Colonic mucosa (tissue), 4 donors: ENCODE measurements around the gene POLR2B. TPM values are rescaled to one million over a fixed set of nuclear protein-coding genes. Genes with fewer than 3 reads are reported as not detected.
"Not testable (repeated sequence)": the region's sequence is repeated elsewhere in the genome, so short reads cannot be mapped to it uniquely, and the experiment has no call there.

Source experiments
- DNase-seq: peaks from one replicate; pipeline ENCODE4 v3.0.0-alpha.2; 2020
- H3K27ac ChIP-seq: fragments of 200-600 bp; one replicate; pipeline ENCODE4 v1.8.0; 2021
- H3K27me3 ChIP-seq: fragments of 200-600 bp; one replicate; pipeline ENCODE4 v1.8.0; 2021
- H3K36me3 ChIP-seq: fragments of 200-600 bp; one replicate; pipeline ENCODE4 v1.8.0; 2021
- H3K4me1 ChIP-seq: fragments of 200-600 bp; one replicate; pipeline ENCODE4 v1.8.0; 2021; ENCODE audit warnings: mild to moderate bottlenecking
- H3K4me3 ChIP-seq: fragments of 200-600 bp; one replicate; pipeline ENCODE4 v1.8.0; 2021
- H3K9ac ChIP-seq, 2 donors: one replicate each; pipeline ENCODE4 v1.7.0; 2013; ENCODE audit warnings: control low read depth in 2 of 2, low read depth in 2 of 2, low read length in 2 of 2
- H3K9me3 ChIP-seq: fragments of 200-600 bp; one replicate; pipeline ENCODE4 v1.8.0; 2021
- CTCF ChIP-seq: fragments of 200-600 bp; IDR thresholded peaks from one replicate; pipeline ENCODE4 v1.8.0; 2022; ENCODE audit warnings: antibody characterized with exemption, mild to moderate bottlenecking
- intact Hi-C: fragments of 100-400 bp; cut with DNase I; formaldehyde crosslinking; loops from one replicate; pipeline ENCODE4 v1.14.1; 2022
- total RNA-seq, 2 donors: library from RNA; stranded (reverse); fragmentation: NEBNext Ultra II Directional in 1 of 2; extraction: Animal tissue kit (Norgen Biotek cat#: 25700) in 1 of 2; gene quantifications; one replicate each; pipeline ENCODE4 v1.2.1, GENCODE V29; 2021
- donor health status: healthy.
- donor health status: DM: no; HTN: no; CAD: no.
- donor health status: DM: no; HTN: no; CAD: no.

POLR2B gene
- total RNA-seq: 10 to 100 TPM; 70.2 to 79.3 TPM

- peak; percentile 98 for DNase-seq
- H3K9ac ChIP-seq: peak within 1 kb of the TSS; percentile 85 to 99
- peak within 1 kb of the TSS; percentile 95 for H3K27ac ChIP-seq
- peaks cover 11% of the 10 kb centered on the region for H3K4me1 ChIP-seq
- intact Hi-C loops: no loop called here
- H3K9me3 ChIP-seq: no peaks in the 10 kb centered on the region
- no peaks in the 10 kb centered on the region for H3K36me3 ChIP-seq
- no peaks in the 10 kb centered on the region for H3K27me3 ChIP-seq
- TF ChIP-seq CTCF: no peak
- peak within 1 kb of the TSS; percentile 94 for H3K4me3 ChIP-seq
These were observed at the start of gene POLR2B for GRCh38 chr4:56978750-56979303. Gene POLR2B (plus strand): TSS chr4:56978896. CDS start chr4:56978986, 90 bp downstream.

GRCh38 chr4:56930638-56931037 is 48.1 kb upstream of the POLR2B start:
- no peak for TF ChIP-seq CTCF
- H3K27ac ChIP-seq: no peak overlapping the region
- no peak for DNase-seq
- H3K4me1 ChIP-seq: no peaks in the 10 kb centered on the region
- H3K36me3 ChIP-seq: peaks cover 10% of the 10 kb centered on the region
- no peak overlapping the region for H3K9ac ChIP-seq
- H3K27me3 ChIP-seq: no peaks in the 10 kb centered on the region
- H3K9me3 ChIP-seq: no peaks in the 10 kb centered on the region
- no peak overlapping the region for H3K4me3 ChIP-seq
- intact Hi-C loops: no loop called here

GRCh38 chr4:56931924-56932323 is 46.8 kb upstream of the POLR2B start:
- H3K4me1 ChIP-seq: no peaks in the 10 kb centered on the region
- H3K36me3 ChIP-seq: peaks cover 10% of the 10 kb centered on the region

GRCh38 chr4:56937262-56937661 is 41.4 kb upstream of the POLR2B start:
- Histone ChIP-seq H3K27me3 (no peaks in the 10 kb centered on the region), H3K27ac (no peak overlapping the region), H3K9ac (no peak overlapping the region), H3K4me1 (no peaks in the 10 kb centered on the region), H3K4me3 (no peak overlapping the region), H3K9me3 (no peaks in the 10 kb centered on the region), H3K36me3 (no peaks in the 10 kb centered on the region)
- DNase-seq: no peak
- intact Hi-C loops: no loop called here
- no peak for TF ChIP-seq CTCF

More at GRCh38 chr4:56931924-56932323, 46.8 kb upstream of the POLR2B start:
- Histone ChIP-seq H3K4me3 (no peak overlapping the region), H3K9me3 (no peaks in the 10 kb centered on the region), H3K27ac (no peak overlapping the region), H3K27me3 (no peaks in the 10 kb centered on the region), H3K9ac (no peak overlapping the region)
- no peak for TF ChIP-seq CTCF
- intact Hi-C loops: no loop called here
- DNase-seq: no peak

- H3K27ac ChIP-seq, H3K4me3 ChIP-seq, DNase-seq, H3K27me3 ChIP-seq, H3K9me3 ChIP-seq, H3K9ac ChIP-seq, intact Hi-C loops, H3K36me3 ChIP-seq, H3K4me1 ChIP-seq: not testable (repeated sequence)
These were observed 38.9 kb upstream of the POLR2B start for GRCh38 chr4:56939826-56940225.

GRCh38 chr4:56940403-56940802 is 38.3 kb upstream of the POLR2B start:
- H3K4me1 ChIP-seq: no peaks in the 10 kb centered on the region
- intact Hi-C loops: no loop called here
- no peak overlapping the region for H3K9ac ChIP-seq
- no peaks in the 10 kb centered on the region for H3K27me3 ChIP-seq
- H3K36me3 ChIP-seq: no peaks in the 10 kb centered on the region
- no peak for TF ChIP-seq CTCF
- H3K4me3 ChIP-seq: no peak overlapping the region
- no peaks in the 10 kb centered on the region for H3K9me3 ChIP-seq
- no peak overlapping the region for H3K27ac ChIP-seq
- DNase-seq: no peak
